HG03135 (cell line): Measurements from ENCODE around the gene HCN1.

ENCODE experiments used
- ATAC-seq: cut with Tn5 transposase; IDR thresholded peaks from one replicate; pipeline ENCODE4 v1.9.1; 2021; ENCODE audit warnings: mild to moderate bottlenecking, moderate library complexity; ENCODE audit not compliant: unreplicated experiment

Gene HCN1

DNA sequence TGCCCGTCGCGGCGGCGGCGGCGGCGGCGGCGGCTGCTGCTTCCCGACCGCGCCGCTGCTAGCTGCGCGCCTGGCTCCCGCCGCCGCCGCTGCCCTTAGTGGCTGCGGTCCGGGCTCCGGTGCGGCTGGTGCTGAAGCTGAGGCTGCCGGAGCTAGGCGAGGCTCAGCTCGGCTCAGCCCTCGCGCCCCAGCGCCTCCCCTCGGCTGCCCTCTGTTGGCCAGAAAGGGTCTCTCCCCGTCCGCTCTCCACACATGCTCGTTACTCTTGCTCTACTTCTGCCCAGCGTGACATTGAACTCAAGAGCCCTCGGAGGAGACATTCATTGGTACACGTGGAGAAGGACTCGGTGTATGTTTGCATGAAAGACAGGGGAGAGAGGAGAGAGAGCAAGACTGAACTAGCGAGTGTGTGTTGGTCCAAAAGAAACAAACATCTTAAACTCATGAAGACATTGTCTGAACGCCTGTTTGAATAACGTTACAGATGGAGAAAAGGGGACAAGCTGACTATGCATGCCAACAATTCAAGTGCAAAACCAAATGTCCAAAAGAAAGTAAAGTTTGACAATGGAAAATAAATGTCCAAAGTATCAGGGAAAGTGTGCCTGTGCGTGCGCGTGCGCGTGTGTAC is at the start of gene HCN1:
Gene HCN1, minus strand, starts transcription at position 175 of the 631 bp plus-strand sequence.
- ATAC-seq: peak; percentile 96

GRCh38 chr5:45741110-45741509 is 44.9 kb upstream of the HCN1 start:
- ATAC-seq: no peak

GRCh38 chr5:45737153-45737552 is 41.0 kb upstream of the HCN1 start:
- ATAC-seq: no peak

DNA sequence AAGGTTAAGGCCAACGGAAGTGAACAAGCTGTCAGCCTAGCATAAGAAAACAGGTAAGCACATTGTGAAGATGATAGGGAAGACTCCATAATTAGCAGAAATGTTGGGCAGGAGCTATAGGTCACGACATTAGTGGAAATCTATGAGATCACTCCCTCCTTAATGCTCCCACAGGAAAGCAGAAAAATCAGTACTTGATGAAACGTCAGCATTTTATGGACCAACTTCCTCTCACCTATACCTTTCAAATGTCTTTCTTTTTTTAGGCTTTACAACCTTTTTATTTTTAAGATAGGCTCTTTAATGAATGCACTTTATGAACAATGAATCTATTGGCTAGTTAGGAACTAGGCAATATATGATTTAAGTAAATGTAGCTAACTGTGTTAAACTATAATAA is 29.4 kb upstream of the HCN1 start:
- ATAC-seq: no peak

DNA sequence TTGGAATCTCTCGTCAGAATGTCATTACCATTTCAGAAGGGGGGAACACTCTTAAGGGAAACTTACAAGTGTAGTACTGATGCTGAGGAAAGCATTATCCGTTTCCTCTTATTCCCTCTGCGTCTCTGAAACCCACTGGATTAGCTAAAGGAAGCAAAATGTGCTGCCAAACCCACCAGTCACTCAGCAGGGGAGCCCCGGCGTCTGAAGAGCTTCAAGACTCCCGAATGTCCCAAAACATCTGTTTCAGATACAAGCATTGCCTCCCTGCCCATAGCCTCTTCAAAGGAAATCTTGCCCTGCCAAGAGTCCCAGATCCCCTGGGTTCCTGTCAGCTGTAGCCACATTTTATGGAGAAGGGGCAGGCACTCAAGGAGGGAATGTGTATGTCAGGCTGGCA is 1.0 kb upstream of the HCN1 start:
- ATAC-seq: no peak

GRCh38 chr5:45695804-45696156 is 400 bp downstream of the HCN1 start:
- peak; percentile 16 for ATAC-seq

DNA sequence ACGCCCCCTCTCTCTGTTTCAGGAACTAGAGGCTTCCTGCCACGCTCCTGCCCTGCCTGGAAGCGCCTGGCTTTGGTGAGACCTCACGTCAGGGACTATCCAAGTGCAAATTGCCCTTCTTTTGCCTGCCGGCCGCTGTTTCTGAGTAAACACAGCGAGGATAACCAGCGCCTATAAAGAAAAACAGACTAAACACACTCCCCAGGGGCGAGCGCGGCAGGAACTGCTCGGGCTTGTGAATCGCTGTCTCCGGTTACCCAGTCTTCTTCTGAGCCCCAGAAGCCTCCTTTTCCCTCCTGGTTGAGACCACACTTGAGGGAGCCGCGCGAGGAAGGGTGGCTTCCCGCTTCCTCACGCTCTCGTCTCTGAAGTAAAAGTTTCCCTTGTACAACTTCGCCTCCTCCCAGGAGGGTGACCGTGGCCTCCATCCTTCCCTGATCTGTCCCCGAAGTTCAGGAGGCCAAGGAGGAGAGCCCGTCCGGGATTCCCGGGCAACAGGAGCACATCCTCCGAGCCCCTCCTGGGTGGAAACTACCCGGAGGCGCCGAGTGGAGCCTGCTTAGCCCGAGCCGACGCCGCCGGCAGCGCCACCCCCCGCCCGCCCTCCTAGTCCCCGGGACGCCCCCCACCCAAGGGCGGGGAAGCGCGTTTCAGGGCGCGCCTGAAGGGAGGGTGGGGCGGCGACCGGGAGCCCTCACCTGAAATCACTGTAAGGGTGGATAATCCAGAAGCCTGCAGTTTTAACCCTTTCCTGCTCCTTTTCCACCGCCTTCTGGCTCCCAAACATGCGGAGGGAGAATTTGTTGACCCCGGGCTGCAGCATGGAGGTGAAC is 993 bp downstream of the HCN1 start:
- ATAC-seq: no peak

DNA sequence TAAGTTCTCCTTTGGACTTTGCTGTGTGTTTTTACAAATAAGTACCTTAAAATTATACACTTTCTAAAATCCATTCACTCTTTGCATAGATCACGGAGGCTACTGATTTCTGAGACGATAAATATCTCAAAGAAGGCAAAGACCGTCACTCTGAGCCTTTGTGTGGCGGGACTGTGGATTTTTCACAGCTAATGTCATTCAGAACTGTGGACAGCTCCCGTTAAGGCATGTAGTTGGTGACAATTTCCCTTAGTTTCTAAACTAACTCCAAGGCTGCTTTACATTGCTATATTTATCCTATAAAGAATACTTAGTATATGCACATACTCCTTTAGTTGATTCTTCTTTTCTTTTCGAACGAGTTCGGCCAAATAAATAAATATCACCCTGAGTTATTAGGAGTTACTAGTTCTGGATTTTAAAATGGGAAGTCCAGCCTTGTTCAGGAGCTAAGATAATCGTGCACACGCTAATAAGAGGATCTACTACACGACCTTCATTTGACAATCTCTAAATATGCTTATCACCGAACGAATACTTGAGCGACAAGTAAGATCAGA is 1.8 kb downstream of the HCN1 start:
- no peak for ATAC-seq

DNA sequence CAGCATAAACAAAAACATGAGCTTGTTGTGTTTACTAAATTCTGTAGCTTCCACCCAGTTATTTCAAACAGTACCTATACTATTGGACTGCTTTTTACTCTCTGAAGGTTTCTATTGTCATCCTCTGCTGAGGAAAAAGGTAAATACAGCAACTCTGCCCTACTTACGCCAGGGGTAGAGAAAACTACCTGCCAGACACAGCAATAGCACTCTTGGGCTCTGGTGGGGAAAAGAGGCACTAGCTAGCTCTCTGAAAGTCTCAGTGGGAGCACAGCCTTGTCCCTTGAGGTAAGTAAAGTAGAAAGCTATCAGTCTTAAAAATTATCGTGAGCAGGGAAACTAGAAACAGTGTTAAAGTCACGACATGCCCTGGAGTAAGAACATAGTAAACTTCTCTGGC is 3.7 kb downstream of the HCN1 start:
- ATAC-seq: no peak

DNA sequence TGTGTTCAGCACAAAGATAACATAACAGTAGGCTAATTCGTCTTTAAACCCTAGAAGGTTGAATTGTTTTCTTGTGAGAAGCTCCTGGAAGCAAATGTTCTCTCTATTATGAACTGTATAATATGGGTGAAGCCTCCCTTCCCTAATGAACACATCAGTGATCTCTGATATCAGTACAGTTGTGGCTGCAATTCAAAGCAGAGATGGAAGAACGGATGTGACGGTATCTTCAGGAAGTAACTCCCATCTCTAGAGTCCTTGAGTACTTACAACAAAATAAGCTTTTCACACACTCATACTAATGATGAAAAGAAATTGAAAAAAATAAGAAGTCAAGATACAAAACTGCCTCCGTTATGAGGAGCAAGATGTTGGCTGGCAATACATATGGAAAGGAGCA is 4.5 kb downstream of the HCN1 start:
- ATAC-seq: no peak

- no peak for ATAC-seq
These were observed 8.5 kb downstream of the HCN1 start for GRCh38 chr5:45687701-45688100.

GRCh38 chr5:45686620-45687019 is 9.6 kb downstream of the HCN1 start:
- no peak for ATAC-seq

DNA sequence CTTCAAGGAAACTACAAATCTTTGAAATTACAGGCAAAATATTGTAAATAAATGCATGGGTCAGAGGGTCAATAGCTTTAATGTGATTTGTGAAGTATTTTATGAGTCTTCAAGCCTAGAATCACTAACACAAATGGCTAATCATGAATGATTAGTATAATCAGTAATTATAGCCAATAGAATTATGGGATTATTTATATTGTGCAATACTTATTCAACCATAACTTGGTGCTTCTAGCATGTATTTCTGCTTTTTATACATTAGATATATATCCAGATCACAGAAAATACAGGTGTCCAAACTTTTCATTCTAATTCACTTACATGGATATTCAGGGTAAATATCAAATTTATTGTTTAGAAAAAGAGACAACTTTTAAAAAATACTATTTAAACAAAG is 12.1 kb downstream of the HCN1 start:
- ATAC-seq: no peak

DNA sequence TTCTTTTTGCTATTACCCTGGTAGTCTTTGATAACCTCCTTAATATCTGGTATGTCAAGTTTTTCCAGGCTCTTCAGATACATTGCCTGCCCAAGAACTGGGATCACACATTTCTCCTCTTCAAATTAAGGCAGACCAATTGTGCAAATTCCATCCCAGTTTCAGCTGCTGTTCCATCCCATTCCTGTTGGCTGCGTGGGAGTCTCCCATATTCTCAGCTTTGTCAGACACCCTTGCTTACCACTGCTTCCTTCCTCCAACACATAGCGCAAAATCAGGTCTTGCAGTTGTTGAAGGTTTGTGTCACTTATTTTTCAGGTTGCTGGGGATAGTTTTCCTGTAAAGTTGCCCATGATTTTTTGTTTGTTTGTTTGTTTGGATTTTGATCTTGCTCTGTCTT is 15.2 kb downstream of the HCN1 start:
- no peak for ATAC-seq

- no peak for ATAC-seq
These were observed 18.7 kb downstream of the HCN1 start for GRCh38 chr5:45677524-45677923.

DNA sequence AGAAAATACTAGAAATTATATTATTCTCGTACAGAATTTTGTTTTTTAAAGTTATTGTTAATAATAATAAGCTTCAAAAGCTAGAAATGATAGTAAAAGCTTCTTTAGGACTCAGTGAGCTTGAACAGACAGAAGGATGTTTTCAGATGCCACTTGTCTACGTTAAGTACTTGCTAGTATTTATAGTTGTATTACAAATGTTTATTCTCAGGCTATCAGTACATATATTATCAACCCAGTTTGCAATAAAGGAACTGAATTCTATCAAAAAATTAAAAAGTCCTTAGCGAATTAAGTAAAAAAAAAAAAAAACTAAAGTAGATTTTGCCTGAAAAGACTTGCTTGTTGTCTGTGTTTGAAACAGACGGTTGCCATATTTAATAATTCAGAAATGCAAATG is 23.9 kb downstream of the HCN1 start:
- ATAC-seq: no peak

- no peak for ATAC-seq
These were observed 47.4 kb downstream of the HCN1 start for GRCh38 chr5:45648744-45649143.

GRCh38 chr5:45643056-45643455 is 53.1 kb downstream of the HCN1 start:
- no peak for ATAC-seq

DNA sequence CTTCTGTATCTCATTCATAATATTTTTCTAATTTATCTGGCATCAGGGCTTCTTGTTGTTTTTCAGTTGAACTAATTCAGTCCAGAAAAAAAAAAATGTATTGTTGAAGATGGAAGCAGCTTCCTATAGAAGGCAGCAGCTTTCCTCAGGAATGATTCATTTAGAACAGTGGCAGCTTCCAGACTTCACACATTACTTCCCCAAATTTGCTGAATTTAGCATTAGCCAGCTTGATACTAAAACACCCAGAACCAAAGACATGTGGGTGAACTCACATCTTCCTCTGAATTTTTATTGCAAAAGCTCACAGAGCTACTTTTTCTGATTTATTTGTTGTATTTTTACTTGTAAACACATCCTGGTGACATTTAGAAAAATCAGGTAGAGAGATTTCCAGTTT is 53.8 kb downstream of the HCN1 start:
- ATAC-seq: no peak

DNA sequence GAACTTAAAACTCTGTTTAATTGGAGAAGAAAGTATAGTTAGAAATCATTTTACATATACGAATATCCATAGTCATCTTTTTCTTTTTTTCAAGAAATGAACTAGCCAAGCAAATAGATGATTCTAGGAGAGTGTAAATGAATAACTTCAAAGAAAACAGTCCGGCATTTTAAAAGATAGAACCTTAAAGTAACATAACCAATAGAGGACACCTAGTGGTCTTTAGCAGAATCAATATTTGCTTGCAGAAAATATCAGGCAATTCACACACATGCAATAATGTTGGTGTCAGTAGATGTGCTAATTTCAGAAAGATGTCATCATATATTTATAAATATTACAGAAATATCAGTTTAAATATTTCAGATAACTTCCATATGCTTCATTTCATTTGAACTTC is 57.1 kb downstream of the HCN1 start:
- no peak for ATAC-seq

- ATAC-seq: no peak
These were observed 69.0 kb downstream of the HCN1 start for GRCh38 chr5:45627076-45627656.

GRCh38 chr5:45623832-45624231 is 72.3 kb downstream of the HCN1 start:
- no peak for ATAC-seq
